HG02798 (cell line): ENCODE results near the gene SMAD6.

Experiments used
- ATAC-seq: cut with Tn5 transposase; IDR thresholded peaks from one replicate; pipeline ENCODE4 v1.9.1; 2021; ENCODE audit warnings: mild to moderate bottlenecking; ENCODE audit not compliant: unreplicated experiment, poor library complexity

The SMAD6 gene

GRCh38 chr15:66768987-66769386 lies 67.0 kb downstream of the SMAD6 start:
- ATAC-seq: no peak

DNA sequence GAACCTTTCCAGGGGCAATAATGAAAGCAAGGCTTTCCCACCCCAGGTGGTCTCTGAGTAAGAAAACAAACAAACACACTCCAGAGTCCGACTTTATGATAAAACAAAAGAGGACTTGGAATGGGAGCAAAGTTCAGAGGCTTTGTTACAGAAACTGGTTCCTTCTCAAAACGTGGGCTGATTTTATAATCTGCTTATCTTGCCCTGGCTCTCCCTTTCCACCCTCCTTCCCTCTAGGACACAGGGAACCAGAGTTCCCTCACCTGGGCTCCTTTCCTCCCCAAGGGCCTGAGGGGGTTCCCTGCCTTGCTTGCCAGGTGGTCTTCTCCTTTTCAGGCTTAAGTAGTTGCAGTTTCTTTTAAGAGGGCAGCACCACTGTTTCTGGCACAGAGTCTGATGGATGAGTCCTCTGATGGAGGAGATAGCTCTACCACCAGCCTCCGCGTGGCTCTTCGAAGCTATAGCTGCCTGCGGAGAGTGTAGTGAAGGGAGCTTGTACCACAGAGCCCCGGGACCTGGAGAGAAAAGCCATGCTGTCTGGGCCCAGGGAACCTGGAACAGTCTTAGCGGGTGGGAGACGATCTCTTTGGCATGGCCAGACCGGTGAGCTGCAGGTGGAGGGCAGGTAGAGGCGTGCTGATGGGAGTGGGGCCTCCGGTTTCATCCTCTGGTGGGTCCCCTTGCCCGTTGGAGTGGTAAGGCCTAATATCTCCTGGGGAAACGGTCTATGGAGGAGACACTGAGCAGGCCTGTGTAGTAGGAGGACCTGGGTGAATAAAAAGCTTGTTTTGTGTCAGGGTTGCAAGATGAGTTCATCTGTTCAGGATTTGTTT lies 68.7 kb downstream of the SMAD6 start:
- no peak for ATAC-seq

- ATAC-seq: no peak
Observed at GRCh38 chr15:66771351-66771650, 69.3 kb downstream of the SMAD6 start.

DNA sequence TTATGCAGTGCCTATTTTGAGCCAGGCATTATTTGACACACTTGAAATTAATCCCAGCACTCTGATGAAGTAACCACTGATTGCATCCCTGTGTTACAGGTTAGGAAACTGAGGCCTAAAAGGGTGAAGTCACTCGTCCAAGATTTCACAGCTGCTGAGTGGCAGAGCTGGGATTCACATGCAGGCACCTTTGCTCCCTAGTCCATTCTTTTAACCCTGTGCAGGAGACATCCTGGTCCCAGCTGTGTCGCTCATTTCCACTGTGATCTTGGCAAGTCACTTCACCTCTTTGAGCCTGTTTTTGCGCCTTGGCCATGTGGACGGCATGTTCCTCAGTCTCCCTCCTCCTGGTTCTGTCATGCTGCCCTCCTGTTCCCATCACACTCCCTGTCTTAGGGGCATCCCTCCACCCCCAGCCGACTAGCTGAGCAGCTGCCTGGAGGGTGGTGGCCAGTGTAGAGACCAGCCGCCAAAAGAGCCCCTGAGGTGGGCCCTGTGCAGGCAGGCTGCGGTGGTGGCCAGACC lies 70.6 kb downstream of the SMAD6 start:
- no peak for ATAC-seq

GRCh38 chr15:66773129-66773873 lies 71.3 kb downstream of the SMAD6 start:
- no peak for ATAC-seq

DNA sequence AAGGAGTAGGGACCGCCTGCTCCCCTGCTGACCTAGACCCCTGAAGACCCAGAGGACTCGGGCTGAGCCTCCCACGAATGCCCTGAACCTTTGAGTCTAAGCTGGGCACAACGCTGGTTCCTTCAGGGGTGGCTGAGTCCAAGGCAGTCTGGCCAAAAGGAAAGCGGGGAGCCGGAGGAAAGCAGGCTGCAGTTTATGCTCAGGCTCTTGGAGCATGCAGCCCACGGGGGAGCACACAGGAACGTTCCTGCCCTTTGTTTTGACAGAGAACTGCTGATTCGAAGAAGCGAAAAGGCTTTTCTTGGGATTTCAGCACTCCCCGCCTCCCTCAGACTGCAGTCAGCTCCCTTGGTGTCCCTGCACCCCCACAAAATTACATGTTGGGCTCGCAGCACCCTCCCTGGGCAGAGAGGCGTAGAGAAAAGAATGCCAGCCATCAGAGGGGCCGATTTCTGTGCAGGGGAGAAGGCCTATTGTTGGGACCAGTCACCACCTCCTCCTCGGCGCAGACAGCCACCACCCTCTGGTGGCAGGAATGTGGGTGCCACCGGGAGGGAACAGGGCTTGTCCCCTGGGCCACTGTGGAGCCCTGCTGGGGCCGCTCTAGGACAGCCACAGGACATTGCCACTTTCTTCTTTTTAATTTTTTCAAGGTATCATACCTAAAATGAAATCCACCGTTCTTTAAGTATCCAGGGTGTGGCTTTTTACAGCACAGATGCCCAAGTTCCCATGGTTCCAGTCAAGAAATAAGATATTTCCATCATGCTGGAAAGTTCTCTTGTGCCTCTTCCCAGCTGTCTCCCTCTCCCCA lies 72.2 kb downstream of the SMAD6 start:
- no peak for ATAC-seq

- no peak for ATAC-seq
Observed at GRCh38 chr15:66775127-66776105, 73.4 kb downstream of the SMAD6 start.

DNA sequence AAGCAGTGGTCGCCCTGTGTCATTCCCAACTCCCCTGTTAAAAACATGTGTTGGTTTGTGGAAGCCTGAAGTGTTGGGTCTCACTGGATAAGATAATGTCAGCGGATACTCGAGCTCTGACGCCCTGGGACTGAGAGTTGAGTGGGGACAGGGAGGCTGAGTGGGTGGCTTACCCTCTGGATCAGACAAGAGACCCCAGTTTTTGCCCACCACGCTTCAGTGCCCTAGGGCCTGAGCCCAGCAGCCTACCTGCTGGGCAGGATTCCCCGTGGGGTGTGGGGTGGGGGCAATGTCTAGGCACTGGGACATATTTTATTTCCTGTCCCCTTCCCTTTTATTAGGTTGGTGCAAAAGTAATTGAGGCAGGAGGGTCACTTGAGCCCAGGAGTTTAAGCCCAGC lies 75.0 kb downstream of the SMAD6 start:
- no peak for ATAC-seq

GRCh38 chr15:66777596-66778313 lies 75.7 kb downstream of the SMAD6 start:
- ATAC-seq: no peak

- no peak for ATAC-seq
Observed at GRCh38 chr15:66778314-66778665, 76.3 kb downstream of the SMAD6 start.

GRCh38 chr15:66778716-66779115 lies 76.7 kb downstream of the SMAD6 start:
- ATAC-seq: no peak

DNA sequence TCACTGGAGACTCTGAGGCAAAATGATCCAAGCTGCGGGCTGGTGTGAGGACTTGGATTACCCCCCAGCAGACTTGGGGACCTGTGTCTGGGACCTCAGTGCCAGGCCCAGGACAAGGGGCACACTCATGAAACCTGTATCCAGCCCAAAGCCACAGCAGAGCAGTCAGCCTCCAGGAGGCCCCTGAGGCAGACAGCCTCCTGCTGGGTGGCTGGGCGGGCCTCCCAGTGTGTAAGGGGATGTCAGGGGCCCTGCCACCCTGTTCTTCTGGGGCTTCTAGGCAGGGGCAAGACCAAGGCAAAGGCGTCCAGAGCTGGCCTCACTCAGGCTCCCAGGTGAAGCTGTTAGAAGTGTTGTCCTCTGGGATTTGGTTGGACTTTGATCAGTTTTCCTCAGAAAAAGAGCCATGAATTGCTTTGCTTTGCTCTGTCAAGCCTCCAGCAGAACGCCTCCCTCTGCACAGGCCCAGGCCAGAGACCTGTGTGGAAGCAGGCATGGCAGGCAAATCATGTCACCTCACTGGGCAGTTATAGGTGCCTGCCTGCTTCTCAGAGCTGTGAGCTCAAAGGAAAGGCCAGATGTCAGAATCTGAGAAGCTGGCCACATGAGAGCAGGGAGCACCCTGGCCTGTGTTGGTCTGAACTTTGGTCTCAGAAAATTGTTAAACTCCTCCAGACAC lies 77.4 kb downstream of the SMAD6 start:
- no peak for ATAC-seq

- ATAC-seq: no peak
Observed at GRCh38 chr15:66780172-66780972, 78.3 kb downstream of the SMAD6 start.

DNA sequence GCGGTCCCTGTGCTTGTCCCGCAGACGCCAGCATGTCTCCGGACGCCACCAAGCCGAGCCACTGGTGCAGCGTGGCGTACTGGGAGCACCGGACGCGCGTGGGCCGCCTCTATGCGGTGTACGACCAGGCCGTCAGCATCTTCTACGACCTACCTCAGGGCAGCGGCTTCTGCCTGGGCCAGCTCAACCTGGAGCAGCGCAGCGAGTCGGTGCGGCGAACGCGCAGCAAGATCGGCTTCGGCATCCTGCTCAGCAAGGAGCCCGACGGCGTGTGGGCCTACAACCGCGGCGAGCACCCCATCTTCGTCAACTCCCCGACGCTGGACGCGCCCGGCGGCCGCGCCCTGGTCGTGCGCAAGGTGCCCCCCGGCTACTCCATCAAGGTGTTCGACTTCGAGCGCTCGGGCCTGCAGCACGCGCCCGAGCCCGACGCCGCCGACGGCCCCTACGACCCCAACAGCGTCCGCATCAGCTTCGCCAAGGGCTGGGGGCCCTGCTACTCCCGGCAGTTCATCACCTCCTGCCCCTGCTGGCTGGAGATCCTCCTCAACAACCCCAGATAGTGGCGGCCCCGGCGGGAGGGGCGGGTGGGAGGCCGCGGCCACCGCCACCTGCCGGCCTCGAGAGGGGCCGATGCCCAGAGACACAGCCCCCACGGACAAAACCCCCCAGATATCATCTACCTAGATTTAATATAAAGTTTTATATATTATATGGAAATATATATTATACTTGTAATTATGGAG lies 79.1 kb downstream of the SMAD6 start:
- ATAC-seq: no peak

- ATAC-seq: no peak
Observed at GRCh38 chr15:66782785-66783184, 80.7 kb downstream of the SMAD6 start.

DNA sequence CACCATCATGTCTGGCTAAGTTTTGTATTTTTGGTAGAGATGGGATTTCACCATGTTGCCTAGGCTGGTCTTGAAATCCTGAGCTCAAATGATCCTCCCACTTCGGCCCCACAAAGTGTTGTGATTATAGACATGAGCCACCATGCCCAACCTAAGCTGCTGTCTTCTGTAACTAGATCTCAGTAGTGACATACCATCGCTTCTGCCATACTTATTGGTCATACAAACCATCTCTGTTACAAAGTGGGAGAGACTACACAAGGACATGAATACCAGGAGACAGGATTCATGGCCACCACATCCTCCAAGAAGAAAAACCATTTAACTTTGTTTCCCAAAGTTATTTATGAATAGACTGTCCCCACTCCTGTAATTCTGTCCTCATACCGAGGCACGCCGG lies 81.3 kb downstream of the SMAD6 start:
- no peak for ATAC-seq

- ATAC-seq: no peak
Observed at GRCh38 chr15:66783725-66784124, 81.7 kb downstream of the SMAD6 start.
